HG02885 (cell line): ENCODE results near the gene WDR49.
"Not testable (repeated sequence)": the region's sequence is repeated elsewhere in the genome, so short reads cannot be mapped to it uniquely, and the experiment has no call there.

ENCODE experiments used
- ATAC-seq: cut with Tn5 transposase; IDR thresholded peaks from one replicate; pipeline ENCODE4 v1.9.1; 2021; ENCODE audit warnings: mild to moderate bottlenecking; ENCODE audit not compliant: unreplicated experiment, poor library complexity

The WDR49 gene

GRCh38 chr3:167626490-167626889 is 27.3 kb downstream of the WDR49 start:
- no peak for ATAC-seq

- no peak for ATAC-seq
These were observed 38.7 kb downstream of the WDR49 start for GRCh38 chr3:167615030-167615429.

- not testable (repeated sequence) for ATAC-seq
These were observed 39.5 kb downstream of the WDR49 start for GRCh38 chr3:167614196-167614595.

GRCh38 chr3:167611718-167612117 is 42.0 kb downstream of the WDR49 start:
- ATAC-seq, result no peak

- ATAC-seq, result no peak
These were observed 44.6 kb downstream of the WDR49 start for GRCh38 chr3:167609156-167609555.

- ATAC-seq, result no peak
These were observed 46.9 kb downstream of the WDR49 start for GRCh38 chr3:167606836-167607235.

- ATAC-seq, result no peak
These were observed 47.9 kb downstream of the WDR49 start for GRCh38 chr3:167605871-167606270.

GRCh38 chr3:167602041-167602440 is 51.7 kb downstream of the WDR49 start:
- ATAC-seq, result no peak

- ATAC-seq, result no peak
These were observed 66.1 kb downstream of the WDR49 start for GRCh38 chr3:167587651-167588050.

- no peak for ATAC-seq
These were observed 78.6 kb downstream of the WDR49 start for GRCh38 chr3:167575000-167575600.

- ATAC-seq, result no peak
These were observed 80.8 kb downstream of the WDR49 start for GRCh38 chr3:167572991-167573390.

GRCh38 chr3:167568634-167569033 is 85.1 kb downstream of the WDR49 start:
- ATAC-seq, result no peak

GRCh38 chr3:167565489-167565888 is 88.3 kb downstream of the WDR49 start:
- ATAC-seq, result no peak

- ATAC-seq, result no peak
These were observed 89.1 kb downstream of the WDR49 start for GRCh38 chr3:167564612-167565011.

- ATAC-seq, result no peak
These were observed 93.8 kb downstream of the WDR49 start for GRCh38 chr3:167559924-167560323.

GRCh38 chr3:167554898-167555297 is 98.8 kb downstream of the WDR49 start:
- no peak for ATAC-seq

- no peak for ATAC-seq
These were observed 115.7 kb downstream of the WDR49 start for GRCh38 chr3:167538081-167538480.

GRCh38 chr3:167521006-167521355 is 132.8 kb downstream of the WDR49 start:
- no peak for ATAC-seq

- no peak for ATAC-seq
These were observed 133.3 kb downstream of the WDR49 start for GRCh38 chr3:167520266-167521005.

- peak; percentile 57 for ATAC-seq
These were observed 145.8 kb downstream of the WDR49 start for GRCh38 chr3:167507954-167508353.

GRCh38 chr3:167502401-167502800 is 151.3 kb downstream of the WDR49 start:
- no peak for ATAC-seq

- ATAC-seq, result no peak
These were observed 151.8 kb downstream of the WDR49 start for GRCh38 chr3:167501941-167502340.
